ENCODE data around the gene BAIAP2L1.

GRCh38 chr7:98359395-98359794 lies 41.5 kb downstream of the BAIAP2L1 start:
- TF ChIP-seq EZH2 (IDR thresholded peaks at IDR 0.05; ENCODE audit: insufficient read depth, poor library complexity, severe bottlenecking): no peak
- no peak for TF ChIP-seq EZH2phosphoT487 (IDR thresholded peaks at IDR 0.05; ENCODE audit: insufficient read depth, low read depth)

Measured in GM23248 (cell line).